Central memory CD8-positive, alpha-beta T cell (primary cell): Measurements from ENCODE around the gene VTI1B.
"Not testable (repeated sequence)": the region's sequence is repeated elsewhere in the genome, so short reads cannot be mapped to it uniquely, and the experiment has no call there.

Experiments used
- ATAC-seq: fragments of 150-1000 bp; cut with Tn5 transposase; replicated peaks from 2 replicates; pipeline ENCODE4 v1.10.0; 2022; ENCODE audit warnings: mild to moderate bottlenecking, moderate FRiP score, moderate number of reproducible peaks; ENCODE audit not compliant: poor library complexity, severe bottlenecking; ENCODE audit errors: extremely low read depth
- DNase-seq, 2 donors: peaks; one replicate each; pipeline ENCODE4 v3.0.0; 2021; ENCODE audit warnings: low spot score in 2 of 2
- H3K27ac Mint-ChIP-seq: one replicate; pipeline ENCODE4 v1.8.0; 2022; ENCODE audit warnings: low read depth, mild to moderate bottlenecking, moderate library complexity, mixed read lengths
- H3K27me3 Mint-ChIP-seq: one replicate; pipeline ENCODE4 v1.8.0; 2022; ENCODE audit warnings: mixed read lengths
- H3K36me3 Mint-ChIP-seq: one replicate; pipeline ENCODE4 v1.8.0; 2022; ENCODE audit warnings: mild to moderate bottlenecking, moderate library complexity, mixed read lengths; ENCODE audit not compliant: insufficient read depth
- H3K4me1 Mint-ChIP-seq: one replicate; pipeline ENCODE4 v1.8.0; 2022; ENCODE audit warnings: mixed read lengths
- H3K4me3 Mint-ChIP-seq: one replicate; pipeline ENCODE4 v1.8.0; 2022; ENCODE audit warnings: mild to moderate bottlenecking, moderate library complexity, mixed read lengths
- H3K9me3 Mint-ChIP-seq: one replicate; pipeline ENCODE4 v1.8.0; 2022; ENCODE audit warnings: mixed read lengths

VTI1B gene

GRCh38 chr14:67619446-67620216 is 54.8 kb downstream of the VTI1B start, which contains the start of gene ARG2:
Gene ARG2 (plus strand): TSS chr14:67619920. CDS start chr14:67619978, 58 bp downstream.
- no peaks in the 10 kb centered on the region for H3K9me3 Mint-ChIP-seq
- DNase-seq (peak; percentile 93 to 96), ATAC-seq (peak; percentile 91)
- peaks cover 24% of the 10 kb centered on the region for H3K4me1 Mint-ChIP-seq
- H3K27me3 Mint-ChIP-seq, result peaks cover 19% of the 10 kb centered on the region
- peaks cover 13% of the 10 kb centered on the region for H3K36me3 Mint-ChIP-seq
- peak within 1 kb of the TSS; percentile 86 for H3K4me3 Mint-ChIP-seq
- peak within 1 kb of the TSS; percentile 97 for H3K27ac Mint-ChIP-seq

GRCh38 chr14:67618617-67619063 is 55.8 kb downstream of the VTI1B start:
- Mint-ChIP-seq H3K4me3 (peak overlapping the region; percentile 86), H3K27me3 (peaks cover 11% of the 10 kb centered on the region), H3K36me3 (peaks cover 13% of the 10 kb centered on the region), H3K4me1 (peaks cover 24% of the 10 kb centered on the region), H3K27ac (peak overlapping the region; percentile 97), H3K9me3 (no peaks in the 10 kb centered on the region)
- ATAC-seq, result peak; percentile 50
- DNase-seq, result peak in 1 of 2 donors; percentile 28

- Mint-ChIP-seq H3K4me3 (no peak overlapping the region), H3K4me1 (no peaks in the 10 kb centered on the region), H3K9me3 (no peaks in the 10 kb centered on the region), H3K27me3 (peaks cover 21% of the 10 kb centered on the region), H3K27ac (no peak overlapping the region), H3K36me3 (no peaks in the 10 kb centered on the region)
- ATAC-seq, result no peak
- DNase-seq, result no peak
Observed at GRCh38 chr14:67610491-67610890, 63.9 kb downstream of the VTI1B start.

- Mint-ChIP-seq H3K36me3 (no peaks in the 10 kb centered on the region), H3K4me1 (no peaks in the 10 kb centered on the region), H3K4me3 (no peak overlapping the region), H3K27me3 (peaks cover 21% of the 10 kb centered on the region), H3K9me3 (no peaks in the 10 kb centered on the region), H3K27ac (no peak overlapping the region)
- DNase-seq (no peak), ATAC-seq (no peak)
Observed at GRCh38 chr14:67609642-67610310, 64.7 kb downstream of the VTI1B start.

- H3K4me1 Mint-ChIP-seq, result no peaks in the 10 kb centered on the region
- ATAC-seq (no peak), DNase-seq (no peak)
- no peaks in the 10 kb centered on the region for H3K9me3 Mint-ChIP-seq
- no peak overlapping the region for H3K27ac Mint-ChIP-seq
- H3K4me3 Mint-ChIP-seq, result no peak overlapping the region
- H3K27me3 Mint-ChIP-seq, result peaks cover 21% of the 10 kb centered on the region
- H3K36me3 Mint-ChIP-seq, result no peaks in the 10 kb centered on the region
Observed at GRCh38 chr14:67607646-67608045, 66.8 kb downstream of the VTI1B start.

- H3K27ac Mint-ChIP-seq, result no peak overlapping the region
- H3K4me3 Mint-ChIP-seq, result no peak overlapping the region
- H3K4me1 Mint-ChIP-seq, result peaks cover 20% of the 10 kb centered on the region
- peaks cover 17% of the 10 kb centered on the region for H3K36me3 Mint-ChIP-seq
- DNase-seq, result no peak
- H3K9me3 Mint-ChIP-seq, result no peaks in the 10 kb centered on the region
- no peaks in the 10 kb centered on the region for H3K27me3 Mint-ChIP-seq
- no peak for ATAC-seq
Observed at GRCh38 chr14:67602995-67603545, 71.4 kb downstream of the VTI1B start.

GRCh38 chr14:67602076-67602475 is 72.4 kb downstream of the VTI1B start:
- Mint-ChIP-seq H3K36me3 (peaks cover 20% of the 10 kb centered on the region), H3K27ac (no peak overlapping the region), H3K4me3 (no peak overlapping the region), H3K27me3 (no peaks in the 10 kb centered on the region), H3K4me1 (peaks cover 27% of the 10 kb centered on the region), H3K9me3 (no peaks in the 10 kb centered on the region)
- DNase-seq, result no peak
- ATAC-seq, result no peak

- peak overlapping the region; percentile 98 for H3K4me3 Mint-ChIP-seq
- peaks cover 36% of the 10 kb centered on the region for H3K4me1 Mint-ChIP-seq
- DNase-seq, ATAC-seq, H3K9me3 Mint-ChIP-seq, H3K27me3 Mint-ChIP-seq: not testable (repeated sequence)
- H3K36me3 Mint-ChIP-seq, result peaks cover 20% of the 10 kb centered on the region
- peak overlapping the region; percentile 95 for H3K27ac Mint-ChIP-seq
Observed at GRCh38 chr14:67600562-67600974, 73.9 kb downstream of the VTI1B start.

GRCh38 chr14:67599698-67600561 is 74.5 kb downstream of the VTI1B start, which contains the start of gene PIGH:
Gene PIGH (minus strand): TSS chr14:67600268. CDS start chr14:67600203, 65 bp downstream.
- peak within 1 kb of the TSS; percentile 95 for H3K27ac Mint-ChIP-seq
- no peaks in the 10 kb centered on the region for H3K27me3 Mint-ChIP-seq
- H3K4me3 Mint-ChIP-seq, result peak within 1 kb of the TSS; percentile 98
- peaks cover 23% of the 10 kb centered on the region for H3K36me3 Mint-ChIP-seq
- DNase-seq (peak; percentile 92 to 96), ATAC-seq (peak; percentile 99)
- peaks cover 39% of the 10 kb centered on the region for H3K4me1 Mint-ChIP-seq
- H3K9me3 Mint-ChIP-seq, result no peaks in the 10 kb centered on the region
